Smooth muscle cell (in vitro differentiated cells): ENCODE results near the gene POU3F1. TPM values are rescaled to one million over a fixed set of nuclear protein-coding genes. Genes with fewer than 3 reads are reported as not detected.
"Not testable (repeated sequence)": the region's sequence is repeated elsewhere in the genome, so short reads cannot be mapped to it uniquely, and the experiment has no call there.

Source experiments
- DNase-seq: peaks from one replicate; lab custom pipeline; 2025; ENCODE audit not compliant: unreplicated experiment; lab: John Stamatoyannopoulos, UW
- H2AFZ ChIP-seq: fragments of 200-600 bp; sonication (generic); 2 replicates; pipeline ENCODE4 v1.6.0; 2016; ENCODE audit warnings: antibody characterized with exemption, low read depth, mild to moderate bottlenecking
- H3F3A ChIP-seq: fragments of 200-600 bp; sonication (generic); 2 replicates; pipeline ENCODE4 v1.6.0; 2017; ENCODE audit warnings: antibody characterized with exemption, low read depth
- H3K27ac ChIP-seq: fragments of 200-600 bp; sonication (generic); 2 replicates; pipeline ENCODE4 v1.5.1; 2016; ENCODE audit warnings: low read depth, mild to moderate bottlenecking
- H3K27me3 ChIP-seq: fragments of 200-600 bp; sonication (generic); 2 replicates; pipeline ENCODE4 v1.6.1; 2016; ENCODE audit warnings: low read depth, mild to moderate bottlenecking
- H3K36me3 ChIP-seq: fragments of 200-600 bp; sonication (generic); 2 replicates; pipeline ENCODE4 v1.5.1; 2016; ENCODE audit warnings: low read depth
- H3K4me1 ChIP-seq: fragments of 200-600 bp; sonication (generic); 2 replicates; pipeline ENCODE4 v1.5.1; 2016; ENCODE audit warnings: low read depth
- H3K4me2 ChIP-seq: fragments of 200-600 bp; sonication (generic); 2 replicates; pipeline ENCODE4 v1.6.0; 2016; ENCODE audit warnings: mild to moderate bottlenecking
- H3K4me3 ChIP-seq: fragments of 200-600 bp; sonication (generic); 2 replicates; pipeline ENCODE4 v1.5.1; 2016; ENCODE audit warnings: mild to moderate bottlenecking
- H3K79me2 ChIP-seq: fragments of 200-600 bp; sonication (generic); 2 replicates; pipeline ENCODE4 v1.6.0; 2016; ENCODE audit warnings: low read depth, mild to moderate bottlenecking
- H3K9ac ChIP-seq: fragments of 200-600 bp; sonication (generic); 2 replicates; pipeline ENCODE4 v1.6.0; 2016; ENCODE audit warnings: low read depth
- H3K9me3 ChIP-seq: fragments of 200-600 bp; sonication (generic); replicated peaks from 2 replicates; pipeline ENCODE4 v1.5.1; 2016; ENCODE audit warnings: low read depth
- H4K20me1 ChIP-seq: fragments of 200-600 bp; sonication (generic); 2 replicates; pipeline ENCODE4 v1.6.0; 2016; ENCODE audit warnings: low read depth
- WGBS: methylation state at CpG from one replicate; pipeline ENCODE4 v1.1.7; 2016; ENCODE audit warnings: low lambda C conversion rate; 5-methylcytosine and 5-hydroxymethylcytosine counted together
- polyA plus RNA-seq: library from polyadenylated mRNA; unstranded; fragments of >200 nt; fragmentation: Nextera tagmentation; extraction: Ambion mirVana; gene quantifications from 2 replicates; pipeline ENCODE4 v1.2.1, GENCODE V29; 2016
- total RNA-seq: library from RNA; depleted of rRNA; stranded (reverse); fragments of >200 nt; gene quantifications from 2 replicates; pipeline ENCODE4 v1.2.3, GENCODE V29; 2014
- TF ChIP-seq, protein P1 (sequence below): fragments of 200-600 bp; sonication (generic); IDR thresholded peaks from 2 replicates; pipeline ENCODE4 v1.5.1; 2017; ENCODE audit warnings: borderline replicate concordance, mild to moderate bottlenecking, antibody characterized with exemption; ENCODE audit not compliant: insufficient read depth, poor library complexity, severe bottlenecking

The POU3F1 gene
- total and polyA plus RNA-seq, 2 experiments from 2014 or later, result 0.55 TPM; not detected in 1

DNA sequence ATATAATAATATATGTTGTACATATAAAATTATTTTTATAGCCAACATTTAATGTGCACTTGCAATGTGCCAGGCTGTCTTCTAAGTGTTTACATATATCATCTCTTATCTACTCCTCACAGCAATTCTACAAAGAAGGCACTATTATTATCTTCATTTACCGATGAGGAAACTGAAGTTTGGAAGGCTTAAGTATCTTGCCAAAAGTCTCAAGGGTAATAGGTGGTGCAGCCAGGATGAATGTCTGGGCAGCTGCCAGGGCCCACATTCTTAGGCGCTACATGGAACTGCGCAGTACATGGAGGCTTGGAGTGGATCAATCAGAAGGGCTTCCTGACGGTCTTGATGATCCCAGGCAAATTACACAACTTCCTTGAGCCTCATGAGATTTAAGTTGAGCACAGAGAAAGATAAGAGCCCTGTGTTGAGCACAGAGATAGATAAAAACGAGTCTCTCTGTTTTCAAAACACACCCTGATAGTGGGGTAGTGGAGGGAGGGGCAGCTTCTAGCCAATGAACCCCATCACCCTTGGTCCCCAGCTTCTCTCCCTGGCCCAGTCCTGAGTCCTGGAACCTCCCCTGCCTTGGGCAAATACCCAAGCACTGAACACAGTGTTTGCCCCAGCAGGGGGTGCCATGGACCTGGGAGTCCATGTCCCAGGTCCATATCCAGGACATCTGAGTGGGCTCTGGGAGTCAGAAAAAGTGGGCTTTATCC lies 9.2 kb downstream of the POU3F1 start:
- Histone ChIP-seq H2AFZ (no peak overlapping the region), H3K79me2 (no peaks in the 10 kb centered on the region), H3K4me1 (peaks cover 14% of the 10 kb centered on the region), H3K4me3 (no peak overlapping the region), H3K9ac (no peak overlapping the region), H4K20me1 (no peaks in the 10 kb centered on the region), H3K36me3 (no peaks in the 10 kb centered on the region), H3K4me2 (peak overlapping the region; percentile 6), H3K27me3 (peaks cover 10% of the 10 kb centered on the region), H3K27ac (no peak overlapping the region), H3F3A (no peaks in the 10 kb centered on the region), H3K9me3 (no peaks in the 10 kb centered on the region)
- 27% methylated on average over 5 of the region's 5 CpGs for WGBS
- TF ChIP-seq, protein P1, sequence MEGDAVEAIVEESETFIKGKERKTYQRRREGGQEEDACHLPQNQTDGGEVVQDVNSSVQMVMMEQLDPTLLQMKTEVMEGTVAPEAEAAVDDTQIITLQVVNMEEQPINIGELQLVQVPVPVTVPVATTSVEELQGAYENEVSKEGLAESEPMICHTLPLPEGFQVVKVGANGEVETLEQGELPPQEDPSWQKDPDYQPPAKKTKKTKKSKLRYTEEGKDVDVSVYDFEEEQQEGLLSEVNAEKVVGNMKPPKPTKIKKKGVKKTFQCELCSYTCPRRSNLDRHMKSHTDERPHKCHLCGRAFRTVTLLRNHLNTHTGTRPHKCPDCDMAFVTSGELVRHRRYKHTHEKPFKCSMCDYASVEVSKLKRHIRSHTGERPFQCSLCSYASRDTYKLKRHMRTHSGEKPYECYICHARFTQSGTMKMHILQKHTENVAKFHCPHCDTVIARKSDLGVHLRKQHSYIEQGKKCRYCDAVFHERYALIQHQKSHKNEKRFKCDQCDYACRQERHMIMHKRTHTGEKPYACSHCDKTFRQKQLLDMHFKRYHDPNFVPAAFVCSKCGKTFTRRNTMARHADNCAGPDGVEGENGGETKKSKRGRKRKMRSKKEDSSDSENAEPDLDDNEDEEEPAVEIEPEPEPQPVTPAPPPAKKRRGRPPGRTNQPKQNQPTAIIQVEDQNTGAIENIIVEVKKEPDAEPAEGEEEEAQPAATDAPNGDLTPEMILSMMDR, result peak; percentile 8
- DNase-seq, result no peak

DNA sequence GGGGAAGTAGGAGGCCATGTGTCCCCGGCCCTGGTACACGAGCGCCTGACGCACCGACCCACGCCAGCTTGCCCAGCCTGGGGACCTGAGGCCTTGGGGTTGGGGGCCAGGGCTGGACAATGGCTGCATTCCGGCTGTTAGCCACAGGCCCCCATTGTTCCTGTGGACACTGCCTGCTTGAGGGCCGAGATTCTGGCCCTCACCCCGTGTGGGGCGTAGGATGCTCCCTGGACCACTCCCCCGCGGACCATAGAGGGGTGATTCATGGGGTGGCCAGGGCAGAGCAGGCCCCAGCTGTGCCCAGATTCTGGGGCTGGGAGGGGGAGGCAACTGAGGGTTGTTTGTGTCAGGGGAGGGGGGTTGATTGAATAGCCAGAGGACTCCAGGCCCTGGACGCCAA lies 11.7 kb downstream of the POU3F1 start:
- H3K27ac ChIP-seq, result no peak overlapping the region
- peaks cover 5% of the 10 kb centered on the region for H3F3A ChIP-seq
- no peak overlapping the region for H2AFZ ChIP-seq
- TF ChIP-seq, protein P1, result no peak
- no peaks in the 10 kb centered on the region for H4K20me1 ChIP-seq
- no peak overlapping the region for H3K4me3 ChIP-seq
- WGBS, result 95% methylated on average over 12 of the region's 13 CpGs
- no peaks in the 10 kb centered on the region for H3K27me3 ChIP-seq
- DNase-seq, result no peak
- no peak overlapping the region for H3K9ac ChIP-seq
- no peaks in the 10 kb centered on the region for H3K36me3 ChIP-seq
- H3K79me2 ChIP-seq, result no peaks in the 10 kb centered on the region
- no peaks in the 10 kb centered on the region for H3K9me3 ChIP-seq
- H3K4me1 ChIP-seq, result peaks cover 11% of the 10 kb centered on the region
- no peak overlapping the region for H3K4me2 ChIP-seq

DNA sequence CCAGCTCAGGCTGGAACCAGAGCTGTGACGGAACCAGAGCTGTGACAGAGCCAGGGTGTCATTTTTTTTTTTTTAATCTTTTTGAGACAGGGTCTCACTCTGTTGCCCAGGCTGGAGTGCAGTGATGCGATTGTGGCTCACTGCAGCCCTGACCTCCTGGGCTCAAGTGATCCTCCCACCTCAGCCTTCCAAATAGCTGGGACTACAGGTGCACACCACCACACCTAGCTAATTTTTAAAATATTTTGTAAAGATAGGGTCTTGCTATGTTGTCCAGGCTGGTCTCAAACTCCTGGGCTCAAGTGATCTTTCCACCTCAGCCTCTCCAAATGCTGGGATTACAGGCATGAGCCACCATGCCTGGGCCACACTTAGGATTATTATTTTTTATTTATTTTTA lies 13.6 kb downstream of the POU3F1 start:
- H3K9me3 ChIP-seq, H3K27me3 ChIP-seq, H3K4me3 ChIP-seq, H3K79me2 ChIP-seq, H3K4me2 ChIP-seq, H3K9ac ChIP-seq, H4K20me1 ChIP-seq, H2AFZ ChIP-seq, H3K36me3 ChIP-seq, DNase-seq, H3K27ac ChIP-seq: not testable (repeated sequence)
- Histone ChIP-seq H3F3A (peaks cover 12% of the 10 kb centered on the region), H3K4me1 (peaks cover 30% of the 10 kb centered on the region)
- WGBS, result 96% methylated on average over 2 of the region's 2 CpGs

DNA sequence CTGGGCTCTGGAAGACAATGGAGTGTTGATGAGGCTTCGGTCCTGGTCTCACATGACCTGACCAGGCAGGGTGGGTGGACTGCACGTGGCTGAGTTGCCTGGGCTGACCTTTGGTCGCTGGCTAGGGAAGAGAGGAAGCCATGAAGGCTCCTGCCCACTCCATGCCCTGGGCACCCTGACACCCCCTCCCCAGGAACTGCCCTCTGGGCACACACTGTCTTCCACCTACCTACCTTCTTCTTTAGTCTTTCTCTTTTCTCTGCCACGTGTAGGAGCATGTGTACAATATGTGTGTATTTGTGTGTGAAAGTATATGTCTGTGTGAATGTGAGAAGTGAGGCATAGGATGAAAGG lies 15.1 kb downstream of the POU3F1 start:
- TF ChIP-seq, protein P1, result no peak
- H2AFZ ChIP-seq, result no peak overlapping the region
- no peaks in the 10 kb centered on the region for H4K20me1 ChIP-seq
- H3K27me3 ChIP-seq, result no peaks in the 10 kb centered on the region
- H3K9ac ChIP-seq, result no peak overlapping the region
- no peak for DNase-seq
- no peaks in the 10 kb centered on the region for H3K79me2 ChIP-seq
- no peaks in the 10 kb centered on the region for H3K9me3 ChIP-seq
- WGBS, result 86% methylated on average over 4 of the region's 4 CpGs
- H3K4me2 ChIP-seq, result no peak overlapping the region
- no peak overlapping the region for H3K4me3 ChIP-seq
- H3K4me1 ChIP-seq, result peaks cover 43% of the 10 kb centered on the region
- H3K27ac ChIP-seq, result no peak overlapping the region
- peaks cover 12% of the 10 kb centered on the region for H3F3A ChIP-seq
- no peaks in the 10 kb centered on the region for H3K36me3 ChIP-seq
